ENCODE results near the gene ANKRD2.
"Not testable (repeated sequence)": the region's sequence is repeated elsewhere in the genome, so short reads cannot be mapped to it uniquely, and the experiment has no call there.

ANKRD2 gene

GRCh38 chr10:97574374-97575126, 2.0 kb downstream of the ANKRD2 start:
- peak in 2 of 4 experiments; percentile 21 to 36 for DNase-seq

DNA sequence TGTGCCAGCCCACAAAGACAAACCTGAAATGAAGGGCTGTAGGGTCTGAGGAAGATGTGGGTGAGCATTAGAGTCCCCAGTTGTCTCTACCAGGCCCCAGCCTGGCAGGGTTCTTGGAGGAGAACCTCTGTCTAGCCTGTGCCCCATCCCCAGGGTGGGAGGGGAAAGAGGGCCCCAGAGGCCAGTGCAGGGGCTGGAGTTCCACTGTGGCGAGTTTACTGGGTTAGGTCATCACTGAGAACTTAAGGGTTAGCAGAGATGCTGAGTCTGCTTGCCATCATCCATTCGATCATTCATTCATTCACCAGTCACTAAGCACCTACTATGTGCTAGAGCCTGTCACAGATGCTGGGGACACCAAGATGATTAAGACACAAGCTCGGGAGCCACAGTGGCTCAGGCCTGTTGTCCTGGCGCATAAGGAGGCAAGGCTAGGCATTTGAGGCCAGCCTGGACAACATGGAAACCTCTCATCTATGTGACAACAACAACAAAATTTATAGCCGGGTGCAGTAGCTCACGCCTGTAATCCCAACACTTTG, 2.6 kb downstream of the ANKRD2 start:
- DNase-seq: no peak

- not testable (repeated sequence) for DNase-seq
Observed at GRCh38 chr10:97576487-97576886, 3.9 kb downstream of the ANKRD2 start.

DNA sequence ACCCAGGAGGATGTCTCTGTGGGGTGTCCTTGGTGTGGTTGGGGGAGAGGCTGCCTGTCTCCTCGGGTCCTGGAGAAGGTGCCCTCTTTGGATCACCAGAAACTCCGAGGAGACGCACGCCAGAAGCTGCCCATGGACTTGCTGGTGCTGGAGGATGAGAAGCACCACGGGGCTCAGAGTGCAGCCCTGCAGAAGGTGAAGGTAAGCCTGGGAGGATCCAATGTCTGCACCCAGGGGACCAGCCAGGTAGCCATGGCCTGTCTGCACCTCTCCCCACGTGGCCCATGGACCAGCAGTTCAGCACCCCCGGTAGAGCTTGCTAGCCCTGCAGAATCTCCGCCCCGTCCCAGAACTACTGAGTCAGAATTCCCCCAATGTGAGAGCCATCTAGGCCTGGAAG, 5.1 kb downstream of the ANKRD2 start:
- no peak for DNase-seq

DNA sequence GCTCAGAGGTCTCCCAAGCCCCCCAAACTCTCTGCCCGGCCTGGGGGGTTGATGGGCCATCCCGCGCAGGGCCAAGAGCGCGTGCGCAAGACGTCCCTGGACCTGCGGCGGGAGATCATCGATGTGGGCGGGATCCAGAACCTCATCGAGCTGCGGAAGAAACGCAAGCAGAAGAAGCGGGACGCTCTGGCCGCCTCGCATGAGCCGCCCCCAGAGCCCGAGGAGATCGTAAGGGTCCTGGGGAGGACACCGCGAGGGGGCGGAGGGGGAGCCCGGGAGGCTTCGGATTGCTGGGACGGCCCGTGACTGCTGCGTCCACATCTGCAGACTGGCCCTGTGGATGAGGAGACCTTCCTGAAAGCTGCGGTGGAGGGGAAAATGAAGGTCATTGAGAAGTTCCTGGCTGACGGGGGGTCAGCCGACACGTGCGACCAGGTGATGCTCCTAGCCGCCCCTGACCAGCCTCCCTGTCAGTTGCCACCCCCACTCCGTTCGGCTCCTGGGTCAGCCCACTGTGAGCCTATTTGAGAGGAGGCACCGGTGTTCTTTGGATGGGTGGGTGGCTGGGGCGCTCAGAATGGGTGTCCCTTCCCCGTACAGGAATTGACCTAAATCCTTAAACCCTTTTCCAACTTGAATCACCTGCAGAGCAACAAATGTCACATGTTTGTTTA, 5.7 kb downstream of the ANKRD2 start:
- peak in 1 of 4 experiments; percentile 6 for DNase-seq

GRCh38 chr10:97580421-97581367, 8.1 kb downstream of the ANKRD2 start:
- DNase-seq: no peak

DNA sequence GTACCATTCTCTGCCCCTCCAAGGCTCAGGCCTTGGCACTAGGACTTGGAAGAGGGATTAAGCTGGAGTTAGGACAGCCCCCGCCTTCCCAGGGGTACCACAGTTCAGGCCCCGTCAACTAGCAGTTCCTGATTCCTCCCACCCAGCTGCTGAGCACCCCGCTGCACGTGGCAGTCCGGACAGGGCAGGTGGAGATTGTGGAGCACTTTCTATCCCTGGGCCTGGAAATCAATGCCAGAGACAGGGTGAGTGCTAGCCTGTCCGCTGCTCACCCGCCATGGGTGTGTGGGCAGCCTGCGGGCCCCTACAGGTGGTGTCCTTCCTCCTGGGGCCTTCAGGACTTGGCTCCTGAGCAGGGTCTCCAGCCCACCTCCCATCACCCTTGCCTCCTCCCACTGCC, 9.6 kb downstream of the ANKRD2 start:
- DNase-seq: no peak

DNA sequence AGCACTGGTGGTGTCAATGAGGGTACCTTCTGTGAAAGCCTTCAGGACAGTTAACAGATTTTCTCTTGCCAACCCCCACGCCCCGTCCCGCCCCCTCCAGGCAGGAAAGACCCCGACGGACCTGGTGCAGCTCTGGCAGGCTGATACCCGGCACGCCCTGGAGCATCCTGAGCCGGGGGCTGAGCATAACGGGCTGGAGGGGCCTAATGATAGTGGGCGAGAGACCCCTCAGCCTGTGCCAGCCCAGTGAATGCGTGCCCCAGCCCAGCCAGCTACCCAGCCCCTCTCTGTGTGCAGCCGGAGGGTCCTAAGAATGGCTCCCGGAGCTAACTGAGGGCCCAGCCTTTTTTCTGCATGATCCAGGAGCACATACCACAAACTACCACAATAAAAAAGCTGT, 10.9 kb downstream of the ANKRD2 start:
- DNase-seq: no peak

DNA sequence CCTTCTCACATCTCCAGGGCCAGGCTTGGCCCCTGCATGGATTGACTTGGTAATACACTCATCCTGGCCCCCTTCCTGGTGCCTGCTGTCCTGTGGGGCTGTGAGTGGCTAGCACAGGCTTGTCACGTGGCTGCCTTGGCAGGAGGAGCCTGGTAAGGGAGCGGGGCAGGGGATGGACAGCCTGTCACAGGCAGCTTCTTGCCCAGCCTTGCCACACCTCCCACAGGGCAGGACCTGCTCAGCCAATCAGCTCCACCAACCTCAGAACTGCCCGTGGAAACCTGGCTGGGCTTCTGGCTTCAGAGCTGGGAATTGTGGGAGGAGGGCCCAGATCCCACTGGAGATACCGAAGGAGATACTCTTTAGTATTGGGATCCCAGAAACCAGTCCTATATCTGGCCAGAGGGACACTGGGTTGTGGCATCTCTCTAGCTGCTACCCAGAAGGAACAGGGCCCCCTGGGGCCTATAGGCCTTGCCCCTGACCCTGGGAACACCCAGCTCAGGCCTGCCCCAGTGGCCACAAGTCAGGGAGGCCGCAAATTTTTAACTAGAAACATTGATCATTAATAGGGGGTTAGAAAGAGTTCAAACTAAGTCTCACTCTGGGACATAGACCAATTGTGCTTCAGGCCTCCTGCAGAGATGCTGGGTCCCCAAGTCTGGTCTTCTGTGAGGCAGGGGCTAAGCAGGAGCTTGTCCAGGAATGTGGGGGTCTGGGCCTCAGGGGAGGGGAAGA, 11.7 kb downstream of the ANKRD2 start, which contains the start of gene HOGA1:
Gene HOGA1 (plus strand): TSS at position 330 of the 738 bp plus-strand sequence. CDS start 315 bp downstream, at position 645.
- no peak for DNase-seq

- DNase-seq: no peak
Observed at GRCh38 chr10:97584798-97585438, 12.3 kb downstream of the ANKRD2 start.

- DNase-seq: no peak
Observed at GRCh38 chr10:97585439-97585811, 12.8 kb downstream of the ANKRD2 start.

DNA sequence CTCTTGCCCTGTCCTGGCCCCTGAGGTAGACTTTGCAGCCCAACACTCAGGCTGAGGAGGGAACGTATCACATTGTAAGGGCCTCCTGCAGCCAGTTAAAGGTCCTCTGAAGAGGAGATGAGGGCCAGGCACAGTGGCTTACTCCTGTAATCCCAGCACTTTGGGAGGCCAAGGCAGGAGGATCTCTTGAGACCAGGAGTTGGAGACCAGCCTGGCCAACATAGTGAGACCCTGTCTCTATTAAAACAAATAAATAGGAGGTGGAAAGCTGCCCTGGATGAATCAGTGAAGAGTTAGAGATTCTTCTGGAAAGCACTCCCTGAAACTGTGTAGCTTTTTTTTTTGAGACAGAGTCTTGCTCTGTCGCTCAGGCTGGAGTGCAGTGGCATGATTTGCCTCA, 14.6 kb downstream of the ANKRD2 start:
- DNase-seq: no peak

- no peak for DNase-seq
Observed at GRCh38 chr10:97589479-97589878, 16.9 kb downstream of the ANKRD2 start, which contains the start of gene C10orf62. C10orf62 (plus strand) TSS chr10:97589721; CDS start chr10:97589898, 177 bp downstream.

GRCh38 chr10:97590082-97590747, 17.6 kb downstream of the ANKRD2 start:
- DNase-seq: no peak

DNA sequence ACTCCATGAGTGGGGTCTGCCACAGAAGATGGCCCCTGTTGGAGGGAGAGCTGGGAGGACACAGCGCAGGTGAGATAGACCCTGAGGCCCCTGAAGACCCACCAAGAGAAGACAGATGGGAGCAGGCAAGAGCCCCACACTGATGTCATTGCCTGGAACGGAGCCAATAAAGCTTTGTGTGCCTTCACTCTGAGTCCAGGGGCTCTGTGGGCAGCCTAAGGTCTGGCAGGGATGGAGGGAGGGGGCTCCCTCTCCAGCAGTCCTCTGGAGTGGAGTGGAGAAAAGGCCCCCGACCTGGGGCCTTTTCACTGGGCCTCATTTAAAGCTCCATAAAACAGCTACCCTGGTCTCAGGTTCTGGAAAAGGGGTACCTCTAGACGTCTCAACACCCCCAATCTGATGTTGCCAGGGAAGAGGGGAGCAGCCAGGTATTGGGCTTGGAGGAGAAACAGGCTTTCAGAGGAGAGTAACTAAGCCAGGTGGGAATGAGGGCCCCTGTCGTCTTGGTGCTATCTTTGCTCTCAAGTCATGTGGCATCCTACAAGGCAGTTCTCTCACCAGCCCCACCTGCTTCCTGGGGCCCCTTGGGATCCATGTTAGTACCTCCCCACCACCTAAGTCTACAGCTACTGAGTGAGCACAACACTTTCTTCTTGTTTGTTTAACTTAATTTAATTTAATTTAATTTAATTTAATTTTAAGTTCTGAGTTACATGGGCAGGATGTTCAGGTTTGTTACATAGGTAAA, 18.3 kb downstream of the ANKRD2 start:
- DNase-seq: no peak

GRCh38 chr10:97593421-97593820, 20.8 kb downstream of the ANKRD2 start:
- DNase-seq: no peak

DNA sequence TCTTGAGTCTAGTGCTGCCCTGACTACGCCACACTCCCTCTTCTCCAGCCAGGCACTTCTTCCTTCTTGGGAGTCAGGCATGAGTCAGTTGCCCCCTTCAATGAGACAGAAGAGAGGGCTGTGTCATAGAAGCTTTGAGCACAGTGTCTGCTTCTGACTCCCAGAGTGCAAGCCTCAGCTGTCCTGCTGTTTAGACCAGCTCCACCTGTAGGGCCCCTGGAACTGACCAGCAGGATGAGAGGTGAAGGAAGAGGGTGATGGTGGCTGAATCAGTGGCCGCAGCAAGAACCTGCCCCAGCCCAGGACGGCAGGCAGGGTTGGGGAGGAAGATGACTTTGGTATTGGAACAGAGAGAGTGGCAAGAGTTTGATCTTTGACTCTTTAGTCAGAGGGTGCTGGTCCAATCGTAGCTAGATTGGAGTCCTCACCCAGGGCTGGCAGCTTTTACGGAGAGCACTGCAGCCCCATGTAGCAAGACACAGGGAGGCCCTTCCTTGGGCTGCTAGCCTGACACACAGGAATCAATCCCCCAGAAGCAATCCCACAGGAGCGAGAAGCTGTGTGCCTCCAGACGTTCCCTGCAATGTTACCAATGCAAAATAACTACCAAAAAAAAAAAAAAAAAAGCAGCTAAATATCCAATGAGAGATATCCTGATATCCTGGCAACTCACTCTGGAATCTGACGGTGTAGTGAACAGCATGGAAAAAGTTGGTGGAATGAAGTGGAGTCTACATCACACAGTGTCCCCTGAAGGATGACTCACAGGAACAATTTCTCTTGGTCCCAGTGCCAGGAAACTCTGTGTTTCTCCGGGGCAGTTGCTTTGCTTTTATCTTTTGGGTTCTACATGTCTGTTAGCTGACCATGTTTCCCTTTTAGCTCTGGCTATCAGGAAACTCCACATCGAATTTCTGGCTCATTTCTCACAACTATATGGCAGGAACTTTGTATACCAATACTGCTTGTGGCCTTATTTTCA, 23.8 kb downstream of the ANKRD2 start:
- DNase-seq: peak; percentile 13 to 50 (median 28)

DNA sequence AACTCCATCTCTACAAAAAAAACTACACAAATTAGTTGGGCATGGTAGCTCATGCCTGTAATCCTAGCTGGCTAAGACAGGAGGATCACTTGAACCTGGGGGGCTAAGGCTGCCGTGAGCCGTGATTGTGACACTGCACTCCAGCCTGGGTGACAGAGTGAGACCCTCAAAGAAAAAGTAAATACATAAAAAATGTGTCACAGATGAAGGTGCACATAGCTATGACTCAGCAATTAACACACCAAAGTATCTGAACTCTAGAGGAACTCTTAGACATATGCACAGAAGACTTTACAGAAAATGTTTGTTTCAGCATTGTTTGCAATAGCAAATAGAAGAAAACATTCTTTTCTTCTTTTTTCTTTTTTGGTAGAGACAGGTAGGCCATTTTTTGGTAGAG, 25.2 kb downstream of the ANKRD2 start:
- no peak for DNase-seq
